Stomach (tissue), 4 donors: ENCODE measurements around the gene AKT2.

Experiments used
- CTCF ChIP-seq, 7 experiments: fragments of 450-650 bp in 4 of 7; fragments of 200-600 bp in 3 of 7; sonication (generic) in 3 of 7; IDR thresholded peaks; one replicate each; pipeline ENCODE4 v1.5.1; 2016 to 2019; ENCODE audit warnings: antibody characterized with exemption in 7 of 7, control low read depth in 2 of 7, mild to moderate bottlenecking in 1 of 7
- EP300 ChIP-seq: sonication (generic); formaldehyde crosslinking; IDR thresholded peaks from one replicate; pipeline ENCODE4 v1.6.1; 2017; ENCODE audit warnings: antibody characterized with exemption
- POLR2A ChIP-seq, 4 donors: fragments of 450-650 bp; IDR thresholded peaks; one replicate each; pipeline ENCODE4 v1.6.1; 2016; ENCODE audit warnings: antibody characterized with exemption in 4 of 4, control low read depth in 2 of 4, mild to moderate bottlenecking in 1 of 4, moderate library complexity in 1 of 4

- TF ChIP-seq CTCF (IDR thresholded peaks at IDR 0.05) = no peak
- no peak for TF ChIP-seq POLR2A (IDR thresholded peaks at IDR 0.05)
- TF ChIP-seq EP300 = no peak
Measured at GRCh38 chr19:40279761-40280607, 5.2 kb downstream of the AKT2 start.
